GM12878 (cell line): ENCODE data around the gene GJA4. TPM values are rescaled to one million over a fixed set of nuclear protein-coding genes. Genes with fewer than 3 reads are reported as not detected.

Experiments
- ATAC-seq: fragments of 200-7000 bp; cut with Tn5 transposase; 3 replicates; pipeline ENCODE4 v1.9.1; 2020; ENCODE audit warnings: mild to moderate bottlenecking, moderate library complexity
- BruUV-seq: library from RNA; stranded (reverse); fragments of 400-500 nt; replicated peaks from 2 replicates; lab custom pipeline; 2021; lab: Mats Ljungman, UMichigan
- CTCF ChIA-PET: fragments of 300-600 bp; sonication (Branson Sonifier 250); formaldehyde crosslinking; extraction: SDS; loops from one replicate; lab custom pipeline; 2021; ENCODE audit warnings: inconsistent platforms; lab: Yijun Ruan, JAX
- POLR2A ChIA-PET: fragments of 350-600 bp; formaldehyde crosslinking; extraction: SDS; loops from one replicate; lab custom pipeline; 2021; ENCODE audit warnings: inconsistent platforms; lab: Charles Lee
- RAD21 ChIA-PET: fragments of 300-600 bp; sonication (Branson Sonifier 250); formaldehyde crosslinking; loops from one replicate; lab custom pipeline; 2023; ENCODE audit warnings: antibody characterized with exemption; ENCODE audit not compliant: unreplicated experiment; lab: Charles Lee
- SMC1A ChIA-PET: fragments of 300-600 bp; sonication (Branson Sonifier 250); formaldehyde crosslinking; loops from one replicate; lab custom pipeline; 2023; ENCODE audit not compliant: unreplicated experiment, uncharacterized antibody; lab: Charles Lee
- DNase-seq: peaks from one replicate; pipeline ENCODE4 v3.0.0-alpha.2; 2011; ENCODE audit warnings: low read depth, low spot score
- FAIRE-seq: peaks from 3 replicates; lab custom pipeline; 2011; peaks lifted over from hg19 to GRCh38; lab: Jason Lieb, UNC
- H2AFZ ChIP-seq: 2 replicates; pipeline ENCODE4 v1.6.0; 2011; ENCODE audit warnings: low read depth, low read length, control low read depth; ENCODE audit not compliant: control insufficient read depth
- H3K27ac ChIP-seq: 2 replicates; pipeline ENCODE4 v1.5.1; 2011; ENCODE audit warnings: control low read depth; ENCODE audit not compliant: control insufficient read depth, insufficient read depth
- H3K27me3 ChIP-seq, 2 experiments: replicated peaks in 1 of 2; 2 replicates each; pipeline versions ENCODE4 v1.6.0 to v1.6.1; 2011; ENCODE audit warnings: low read length in 1 of 2; ENCODE audit not compliant: control insufficient read depth in 2 of 2, insufficient read depth in 2 of 2
- H3K36me3 ChIP-seq, 2 experiments: 2 replicates each; pipeline ENCODE4 v1.5.1; 2011; ENCODE audit warnings: low read length in 1 of 2; ENCODE audit not compliant: control insufficient read depth in 2 of 2, insufficient read depth in 2 of 2
- H3K4me1 ChIP-seq: 2 replicates; pipeline ENCODE4 v1.6.1; 2011; ENCODE audit warnings: mild to moderate bottlenecking, low read length, moderate library complexity, mixed read lengths; ENCODE audit not compliant: control insufficient read depth, insufficient read depth
- H3K4me2 ChIP-seq: 2 replicates; pipeline ENCODE4 v1.6.0; 2011; ENCODE audit warnings: control low read depth; ENCODE audit not compliant: control insufficient read depth, insufficient read depth
- H3K4me3 ChIP-seq: fragments of 200-600 bp; sonication (generic); 2 replicates; pipeline ENCODE4 v1.5.1; 2016
- H3K79me2 ChIP-seq: 2 replicates; pipeline ENCODE4 v1.6.0; 2011; ENCODE audit warnings: low read length; ENCODE audit not compliant: control insufficient read depth, insufficient read depth
- H3K9ac ChIP-seq: 2 replicates; pipeline ENCODE4 v1.8.0; 2011; ENCODE audit warnings: low read length, control low read depth, mixed read lengths; ENCODE audit not compliant: control insufficient read depth, insufficient read depth
- H3K9me3 ChIP-seq: replicated peaks from 3 replicates; pipeline ENCODE4 v1.5.1; 2011; ENCODE audit warnings: mild to moderate bottlenecking, low read length; ENCODE audit not compliant: control insufficient read depth, insufficient read depth
- H4K20me1 ChIP-seq: 2 replicates; pipeline ENCODE4 v1.6.0; 2011; ENCODE audit not compliant: control insufficient read depth, insufficient read depth
- MXI1 ChIP-seq: fragments of 150-350 bp; IDR thresholded peaks from 2 replicates; pipeline ENCODE4 v1.6.1; 2011; ENCODE audit warnings: low read depth, mild to moderate bottlenecking, inconsistent platforms, low read length, improper control_type of control experiment
- SMAD1 ChIP-seq: fragments of 450-650 bp; IDR thresholded peaks from 2 replicates; pipeline ENCODE4 v1.6.1; 2018; ENCODE audit warnings: mild to moderate bottlenecking, low read depth; ENCODE audit not compliant: partially characterized antibody
- WGBS: methylation state at CpG from one replicate; pipeline ENCODE4 v1.1.6; 2016; ENCODE audit warnings: low lambda C conversion rate; ENCODE audit not compliant: insufficient replicate concordance, insufficient coverage; ENCODE audit errors: missing lambda C conversion rate; 5-methylcytosine and 5-hydroxymethylcytosine counted together
- in situ Hi-C: fragments of 300-500 bp; cut with MboI; formaldehyde crosslinking; loops from 9 replicates; pipeline ENCODE4 v1.14.3; 2018; ENCODE audit warnings: mixed read lengths
- intact Hi-C: fragments of 100-400 bp; cut with micrococcal nuclease; formaldehyde crosslinking; loops from one replicate; pipeline ENCODE4 v1.14.2; 2022; ENCODE audit not compliant: unreplicated experiment
- polyA plus RNA-seq, 11 experiments: library from polyadenylated mRNA; depleted of rRNA in 4 of 11; unstranded in 6 of 11; stranded (reverse) in 5 of 11; fragments of >200 nt; fragmentation: Nextera tagmentation in 4 of 11; fragmentation: Illumina TruSeq in 1 of 11; extraction: Ambion mirVana in 4 of 11; extraction: Trizol in 1 of 11; gene quantifications; 1 replicate in 1 of 11; 2 replicates in 10 of 11; pipeline versions ENCODE4 v1.2.1 to v1.2.3, GENCODE V29; 2011 to 2016; ENCODE audit warnings: inconsistent platforms in 2 of 11, missing spikeins in 2 of 11, low read depth in 1 of 11
- total RNA-seq, 4 experiments: library from RNA; depleted of rRNA in 3 of 4; stranded (reverse); fragments of >200 nt in 3 of 4; fragmentation: Illumina TruSeq in 1 of 4; extraction: Trizol in 1 of 4; gene quantifications; 2 replicates each; pipeline versions ENCODE4 v1.2.1 to v1.2.3, GENCODE V29; 2013 to 2021
- TF ChIP-seq, protein P1 (sequence below): fragments of 450-650 bp; IDR thresholded peaks from 2 replicates; pipeline ENCODE4 v1.6.1; 2014; ENCODE audit warnings: mild to moderate bottlenecking

The GJA4 gene
- total and polyA plus RNA-seq, 10 of the 15 experiments (the other 5 are each of a cell fraction or from before 2014, with no cell fraction given) = 0.09 to 0.18 TPM; not detected in 8

DNA sequence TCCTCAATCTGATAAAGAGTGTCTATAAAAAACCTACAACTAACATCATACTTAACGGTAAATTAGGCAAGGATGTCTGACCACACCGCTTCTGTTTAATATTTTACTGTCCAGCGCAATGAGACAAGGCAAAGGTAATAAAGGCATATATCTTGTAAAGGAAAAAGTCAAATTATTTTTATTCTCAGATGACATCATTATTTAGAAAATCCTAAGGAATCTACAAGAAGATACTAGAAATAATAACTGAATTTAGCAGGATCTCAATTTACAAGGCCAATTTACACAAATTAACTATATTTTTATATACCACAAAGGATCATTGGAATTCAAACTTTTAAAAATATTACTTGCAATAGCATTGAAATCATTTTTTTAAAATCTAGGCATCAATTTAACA is 29.4 kb downstream of the GJA4 start:
- Histone ChIP-seq H2AFZ (no peak overlapping the region), H3K4me2 (no peak overlapping the region), H3K4me3 (no peak overlapping the region), H3K9ac (no peak overlapping the region), H3K79me2 (no peaks in the 10 kb centered on the region), H4K20me1 (no peaks in the 10 kb centered on the region), H3K27ac (no peak overlapping the region), H3K4me1 (no peaks in the 10 kb centered on the region), H3K36me3 (no peaks in the 10 kb centered on the region), H3K9me3 (no peaks in the 10 kb centered on the region), H3K27me3 (no peaks in the 10 kb centered on the region)
- FAIRE-seq (no peak), DNase-seq (no peak), ATAC-seq (no peak)
- RAD21 ChIA-PET = no interaction called here
- intact Hi-C loops = no loop called here
- BruUV-seq = no TSS peak
- 54% methylated on average over 3 of the region's 3 CpGs for WGBS
- CTCF ChIA-PET = no interaction called here
- POLR2A ChIA-PET = no interaction called here
- in situ Hi-C loops = no loop called here
- TF ChIP-seq, protein P1, sequence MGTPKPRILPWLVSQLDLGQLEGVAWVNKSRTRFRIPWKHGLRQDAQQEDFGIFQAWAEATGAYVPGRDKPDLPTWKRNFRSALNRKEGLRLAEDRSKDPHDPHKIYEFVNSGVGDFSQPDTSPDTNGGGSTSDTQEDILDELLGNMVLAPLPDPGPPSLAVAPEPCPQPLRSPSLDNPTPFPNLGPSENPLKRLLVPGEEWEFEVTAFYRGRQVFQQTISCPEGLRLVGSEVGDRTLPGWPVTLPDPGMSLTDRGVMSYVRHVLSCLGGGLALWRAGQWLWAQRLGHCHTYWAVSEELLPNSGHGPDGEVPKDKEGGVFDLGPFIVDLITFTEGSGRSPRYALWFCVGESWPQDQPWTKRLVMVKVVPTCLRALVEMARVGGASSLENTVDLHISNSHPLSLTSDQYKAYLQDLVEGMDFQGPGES = no peak
- TF ChIP-seq MXI1 = no peak
- SMC1A ChIA-PET = no interaction called here

DNA sequence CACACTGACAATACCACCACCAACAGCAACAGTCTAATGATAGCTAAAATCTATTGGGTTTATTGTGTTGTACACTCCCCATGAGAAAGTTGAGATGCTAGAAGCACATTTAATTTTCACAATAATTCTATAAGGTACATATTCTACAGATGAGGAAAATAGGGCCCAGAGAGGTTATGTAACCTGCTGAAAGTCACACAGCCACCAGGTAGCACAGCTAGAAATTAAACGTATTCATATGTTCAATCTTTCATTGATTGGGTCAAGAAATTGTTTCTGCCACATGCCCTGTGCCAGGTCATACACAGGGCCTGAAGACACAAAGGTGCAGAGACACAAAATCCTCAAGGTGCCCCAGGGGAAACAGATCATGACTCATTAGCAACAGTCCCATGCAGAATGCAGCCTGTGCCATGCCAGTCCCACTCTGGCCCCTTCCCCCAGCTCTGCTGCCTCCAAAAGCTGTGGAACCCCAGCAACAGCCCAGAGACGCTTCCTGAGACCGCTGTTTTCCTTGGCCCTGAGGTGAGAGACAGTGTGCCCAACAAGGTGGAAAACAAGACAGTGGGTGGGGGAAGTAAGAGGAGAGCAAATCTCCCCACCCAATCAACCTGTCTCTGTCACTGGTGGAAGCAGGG is 32.1 kb downstream of the GJA4 start:
- ChIA-PET RAD21 (no interaction called here), POLR2A (no interaction called here), SMC1A (no interaction called here), CTCF (interaction anchor here (1.3 to 1.7 kb wide), 2 partner anchors 28 to 51 kb away, joined by 4 to 5 read pairs; no protein-coding TSS in a partner anchor)
- TF ChIP-seq SMAD1 = no peak
- Histone ChIP-seq H3K4me2 (no peak overlapping the region), H3K4me3 (no peak overlapping the region), H4K20me1 (no peaks in the 10 kb centered on the region), H3K9ac (no peak overlapping the region), H2AFZ (no peak overlapping the region), H3K36me3 (no peaks in the 10 kb centered on the region), H3K27ac (no peak overlapping the region), H3K27me3 (no peaks in the 10 kb centered on the region), H3K9me3 (no peaks in the 10 kb centered on the region), H3K79me2 (no peaks in the 10 kb centered on the region), H3K4me1 (no peaks in the 10 kb centered on the region)
- DNase-seq = no peak
- ATAC-seq = no peak
- 54% methylated on average over 3 of the region's 3 CpGs for WGBS
- in situ Hi-C loops = no loop called here
- FAIRE-seq = no peak
- BruUV-seq = no TSS peak
- intact Hi-C loops = no loop called here
